DOHH2 (cell line): ENCODE results near the gene PSMD8.

Source experiments
- H3F3A ChIP-seq: fragments of 200-600 bp; sonication (generic), shearing (Covaris generic); 2 replicates; pipeline ENCODE4 v1.6.0; 2016; ENCODE audit warnings: antibody characterized with exemption, mild to moderate bottlenecking; ENCODE audit not compliant: control insufficient read depth, insufficient read depth
- H3K27ac ChIP-seq: fragments of 200-600 bp; sonication (generic); 2 replicates; pipeline ENCODE4 v1.5.1; 2014; ENCODE audit warnings: low read depth, mild to moderate bottlenecking, low read length, moderate library complexity
- H3K27me3 ChIP-seq: fragments of 200-600 bp; sonication (generic); 2 replicates; pipeline ENCODE4 v1.6.1; 2014; ENCODE audit warnings: mild to moderate bottlenecking, low read length, mixed read lengths; ENCODE audit not compliant: control insufficient read depth
- H3K36me3 ChIP-seq: fragments of 200-600 bp; sonication (generic); 2 replicates; pipeline ENCODE4 v1.6.1; 2014; ENCODE audit warnings: mild to moderate bottlenecking, low read length, moderate library complexity, mixed read lengths; ENCODE audit not compliant: control insufficient read depth
- H3K4me1 ChIP-seq: fragments of 200-600 bp; sonication (generic); 2 replicates; pipeline ENCODE4 v1.6.1; 2014; ENCODE audit warnings: mild to moderate bottlenecking, low read length, mixed read lengths; ENCODE audit not compliant: control insufficient read depth
- H3K4me2 ChIP-seq: fragments of 200-600 bp; sonication (generic); 2 replicates; pipeline ENCODE4 v1.6.0; 2014; ENCODE audit warnings: mild to moderate bottlenecking, low read length, moderate library complexity
- H3K4me3 ChIP-seq: fragments of 200-600 bp; sonication (generic); 2 replicates; pipeline ENCODE4 v1.5.1; 2014; ENCODE audit warnings: mild to moderate bottlenecking, low read length, mixed read lengths
- H3K79me2 ChIP-seq: fragments of 200-600 bp; sonication (generic); 2 replicates; pipeline ENCODE4 v1.6.1; 2014; ENCODE audit warnings: mild to moderate bottlenecking, low read length, mixed read lengths; ENCODE audit not compliant: control insufficient read depth
- H3K9me2 ChIP-seq: fragments of 200-600 bp; sonication (generic); replicated peaks from 2 replicates; pipeline ENCODE4 v1.6.1; 2014; ENCODE audit warnings: mild to moderate bottlenecking, low read length, mixed read lengths; ENCODE audit not compliant: control insufficient read depth
- H3K9me3 ChIP-seq: fragments of 200-600 bp; sonication (generic); 2 replicates; pipeline ENCODE4 v1.6.1; 2014; ENCODE audit warnings: antibody characterized with exemption, low read length, mixed read lengths; ENCODE audit not compliant: control insufficient read depth, insufficient read depth
- H4K20me1 ChIP-seq: fragments of 200-600 bp; sonication (generic); 2 replicates; pipeline ENCODE4 v1.6.0; 2014; ENCODE audit warnings: low read depth, mild to moderate bottlenecking, antibody characterized with exemption, low read length, moderate library complexity; ENCODE audit not compliant: control insufficient read depth, insufficient read depth
- CTCF ChIP-seq: fragments of 200-600 bp; sonication (generic); IDR thresholded peaks from one replicate; pipeline ENCODE4 v1.5.1; 2014; ENCODE audit warnings: antibody characterized with exemption, mild to moderate bottlenecking, low read depth, low read length; ENCODE audit not compliant: poor library complexity, severe bottlenecking
- EZH2phosphoT487 ChIP-seq: fragments of 200-600 bp; sonication (generic); IDR thresholded peaks from 2 replicates; pipeline ENCODE4 v1.6.1; 2017; ENCODE audit warnings: borderline replicate concordance, mild to moderate bottlenecking, antibody characterized with exemption, low read length, moderate library complexity, mixed read lengths

PSMD8 gene

DNA sequence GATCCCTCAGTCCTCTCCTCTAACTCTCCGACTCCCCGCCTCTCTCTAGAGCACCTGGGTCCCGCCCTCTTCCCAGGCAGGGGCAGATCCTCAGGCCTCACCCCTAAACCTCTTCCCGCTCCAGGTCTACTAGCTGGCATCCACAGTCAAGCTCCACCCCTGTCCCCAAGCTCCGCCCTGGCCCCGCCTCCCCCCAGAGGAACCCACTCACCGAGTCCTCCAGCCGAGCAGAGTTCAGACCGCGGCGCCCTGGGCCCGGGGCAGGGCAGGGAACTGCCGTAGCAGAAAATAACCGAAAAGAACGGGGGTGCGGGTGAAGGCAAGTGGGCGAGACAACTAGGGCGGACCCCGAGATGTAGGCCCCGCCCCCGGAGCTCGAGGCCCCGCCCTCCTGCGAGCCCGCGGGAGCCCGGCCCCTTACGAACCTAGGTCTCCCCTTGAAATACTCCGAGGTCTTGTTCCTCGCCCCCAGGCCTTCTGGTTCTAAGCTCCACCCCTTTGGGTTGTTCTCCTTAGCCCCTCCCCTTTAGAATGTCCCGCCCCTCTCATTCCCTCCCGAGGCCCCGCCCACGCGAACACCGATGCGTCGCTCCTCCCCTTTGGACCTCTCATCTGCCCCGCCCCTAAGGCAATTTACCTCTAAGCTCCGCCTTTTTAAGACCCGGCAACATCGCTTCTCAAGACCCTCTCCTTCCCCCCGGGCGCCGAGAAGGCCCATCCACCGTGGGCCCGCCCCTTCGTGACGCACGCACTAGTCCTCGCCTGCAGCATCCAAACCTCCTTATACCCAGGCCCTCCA is 13.4 kb downstream of the PSMD8 start, which contains the start of gene GGN:
TSS of gene GGN (minus strand) at position 485 of the 799 bp plus-strand sequence. CDS start 773 bp downstream, outside the sequence.
- 0 out of 2 replicates have a peak, but pooled peaks cover 4% of the 10 kb centered on the region for H4K20me1 ChIP-seq
- H3K4me3 ChIP-seq = peak within 1 kb of the TSS; percentile 78
- H3K27me3 ChIP-seq = peaks cover 45% of the 10 kb centered on the region
- peaks cover 25% of the 10 kb centered on the region for H3K4me1 ChIP-seq
- no peaks in the 10 kb centered on the region for H3K9me3 ChIP-seq
- H3K27ac ChIP-seq = no peak within 1 kb of the TSS; the same call in 1 of the 2 replicates
- no peaks in the 10 kb centered on the region for H3K79me2 ChIP-seq
- H3K9me2 ChIP-seq = no peaks in the 10 kb centered on the region
- H3K4me2 ChIP-seq = peak within 1 kb of the TSS; percentile 95
- peaks cover 8% of the 10 kb centered on the region; the same call in 1 of the 2 replicates for H3K36me3 ChIP-seq
- TF ChIP-seq CTCF = no peak
- no peak for TF ChIP-seq EZH2phosphoT487
- H3F3A ChIP-seq = no peaks in the 10 kb centered on the region; the same call in 1 of the 2 replicates

GRCh38 chr19:38388349-38389100 is 14.2 kb downstream of the PSMD8 start, which contains the start of gene SPRED3:
SPRED3 (plus strand) TSS chr19:38388697; CDS start chr19:38390303, 1,606 bp downstream.
- no peak within 1 kb of the TSS; the same call in 1 of the 2 replicates for H3K27ac ChIP-seq

More at GRCh38 chr19:38388349-38389100, 14.2 kb downstream of the PSMD8 start, which contains the start of gene SPRED3:
- Histone ChIP-seq H3K4me1 (peaks cover 25% of the 10 kb centered on the region), H3F3A (no peaks in the 10 kb centered on the region; the same call in 1 of the 2 replicates), H3K4me3 (peak within 1 kb of the TSS; percentile 78), H3K27me3 (peaks cover 47% of the 10 kb centered on the region), H3K79me2 (no peaks in the 10 kb centered on the region), H3K9me3 (no peaks in the 10 kb centered on the region), H4K20me1 (0 out of 2 replicates have a peak, but pooled peaks cover 4% of the 10 kb centered on the region), H3K9me2 (no peaks in the 10 kb centered on the region), H3K4me2 (peak within 1 kb of the TSS; percentile 95), H3K36me3 (peaks cover 3% of the 10 kb centered on the region; the same call in 1 of the 2 replicates)
- no peak for TF ChIP-seq CTCF
- no peak; the same call in 1 of the 2 replicates for TF ChIP-seq EZH2phosphoT487
